ENCODE data around the gene BRS3.

DNA sequence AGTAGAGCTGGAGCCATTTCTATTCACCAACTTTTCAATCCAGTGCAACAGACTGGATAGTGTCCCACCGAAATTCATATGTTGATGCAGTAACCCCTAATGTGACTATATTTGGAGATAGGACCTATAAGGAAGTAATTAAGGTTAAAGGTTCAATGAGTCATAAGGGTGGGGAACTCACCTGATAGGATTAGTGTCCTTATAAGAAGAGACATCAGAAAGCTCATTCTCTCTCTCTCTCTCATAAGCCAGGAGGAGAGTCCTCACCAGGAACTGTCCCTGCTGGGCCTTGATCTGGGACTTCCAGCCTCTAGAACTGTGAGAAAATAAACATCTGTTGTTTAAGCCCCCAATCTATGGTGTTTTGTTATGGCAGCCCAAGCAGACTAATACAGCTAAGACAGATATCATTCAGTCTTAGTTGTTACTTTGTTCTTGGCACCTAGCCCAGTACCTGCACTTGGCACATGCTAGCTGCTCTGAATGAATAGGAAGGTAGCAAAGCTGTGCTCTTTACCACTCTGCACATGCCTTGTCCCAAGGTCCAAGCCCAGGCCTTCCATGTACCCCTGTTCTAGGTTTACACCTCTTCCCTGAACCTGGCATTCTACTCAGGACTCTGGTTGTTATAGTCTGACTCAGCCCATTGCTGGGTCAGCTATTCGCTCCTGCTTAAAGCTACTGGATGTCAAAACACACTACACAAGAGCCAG is 19.2 kb upstream of the BRS3 start:
- TF ChIP-seq CTCF (conservative IDR thresholded peaks at IDR 0.05; ENCODE audit: low read depth in 2 of 2) (no peak), CREB1 (CRISPR knock-in tag; IDR thresholded peaks at IDR 0.05; ENCODE audit: low read depth) (no peak), EZH2phosphoT487 (IDR thresholded peaks at IDR 0.05; ENCODE audit: unreplicated experiment) (no peak), EZH2 (IDR thresholded peaks at IDR 0.05; ENCODE audit: low read depth, unreplicated experiment) (no peak), REST (IDR thresholded peaks at IDR 0.05; ENCODE audit: unreplicated experiment) (no peak), POLR2AphosphoS5 (IDR thresholded peaks at IDR 0.05; ENCODE audit: low read depth) (no peak), JUNB (IDR thresholded peaks at IDR 0.05; ENCODE audit: unreplicated experiment) (no peak)
- TF ChIP-seq, protein P1, sequence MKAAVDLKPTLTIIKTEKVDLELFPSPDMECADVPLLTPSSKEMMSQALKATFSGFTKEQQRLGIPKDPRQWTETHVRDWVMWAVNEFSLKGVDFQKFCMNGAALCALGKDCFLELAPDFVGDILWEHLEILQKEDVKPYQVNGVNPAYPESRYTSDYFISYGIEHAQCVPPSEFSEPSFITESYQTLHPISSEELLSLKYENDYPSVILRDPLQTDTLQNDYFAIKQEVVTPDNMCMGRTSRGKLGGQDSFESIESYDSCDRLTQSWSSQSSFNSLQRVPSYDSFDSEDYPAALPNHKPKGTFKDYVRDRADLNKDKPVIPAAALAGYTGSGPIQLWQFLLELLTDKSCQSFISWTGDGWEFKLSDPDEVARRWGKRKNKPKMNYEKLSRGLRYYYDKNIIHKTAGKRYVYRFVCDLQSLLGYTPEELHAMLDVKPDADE (IDR thresholded peaks at IDR 0.05) = no peak
